Liver (tissue), 9 donors: ENCODE results near the gene GABBR2. TPM values are rescaled to one million over a fixed set of nuclear protein-coding genes. Genes with fewer than 3 reads are reported as not detected.

Experiments used
- DNase-seq: peaks from one replicate; pipeline ENCODE4 v3.0.0-alpha.2; 2017; ENCODE audit warnings: low spot score
- H3K27ac ChIP-seq, 2 donors: one replicate each; pipeline ENCODE4 v1.7.0; 2013; ENCODE audit warnings: inconsistent platforms in 2 of 2, low read length in 2 of 2, control low read depth in 1 of 2, low read depth in 1 of 2, mild to moderate bottlenecking in 1 of 2
- H3K27me3 ChIP-seq, 4 donors: one replicate each; pipeline versions ENCODE4 v1.6.1 to v1.7.0; 2013; ENCODE audit warnings: low read length in 3 of 4, inconsistent platforms in 1 of 4, mild to moderate bottlenecking in 1 of 4, moderate library complexity in 1 of 4; ENCODE audit not compliant: control insufficient read depth in 4 of 4, insufficient read depth in 4 of 4
- H3K36me3 ChIP-seq, 4 donors: one replicate each; pipeline versions ENCODE4 v1.6.1 to v1.7.0; 2013; ENCODE audit warnings: low read length in 3 of 4, mild to moderate bottlenecking in 3 of 4, low read depth in 1 of 4, moderate library complexity in 1 of 4; ENCODE audit not compliant: control insufficient read depth in 4 of 4, insufficient read depth in 3 of 4
- H3K4me1 ChIP-seq, 4 donors: one replicate each; pipeline versions ENCODE4 v1.6.1 to v1.7.0; 2013; ENCODE audit warnings: low read length in 3 of 4, mild to moderate bottlenecking in 3 of 4, moderate library complexity in 1 of 4; ENCODE audit not compliant: control insufficient read depth in 4 of 4, insufficient read depth in 4 of 4
- H3K4me3 ChIP-seq, 3 donors: one replicate each; pipeline versions ENCODE4 v1.6.1 to v1.7.0; 2013; ENCODE audit warnings: low read length in 3 of 3, control low read depth in 1 of 3, low read depth in 1 of 3, mild to moderate bottlenecking in 1 of 3
- H3K9ac ChIP-seq, 2 donors: one replicate each; pipeline ENCODE4 v1.7.0; 2013; ENCODE audit warnings: low read length in 2 of 2, mild to moderate bottlenecking in 2 of 2, moderate library complexity in 2 of 2, control low read depth in 1 of 2, low read depth in 1 of 2
- H3K9me3 ChIP-seq, 4 donors: one replicate each; pipeline versions ENCODE4 v1.6.1 to v1.7.0; 2013; ENCODE audit warnings: low read length in 3 of 4; ENCODE audit not compliant: control insufficient read depth in 4 of 4
- ATF3 ChIP-seq: IDR thresholded peaks from 2 replicates; pipeline ENCODE4 v1.6.1; 2016; ENCODE audit warnings: antibody characterized with exemption
- EGR1 ChIP-seq, 2 donors: IDR thresholded peaks; 2 replicates each; pipeline ENCODE4 v1.6.1; 2016 to 2018; ENCODE audit warnings: antibody characterized with exemption in 2 of 2, low read depth in 2 of 2
- FOXA1 ChIP-seq: IDR thresholded peaks from 2 replicates; pipeline ENCODE4 v1.6.1; 2016; ENCODE audit warnings: antibody characterized with exemption
- FOXA2 ChIP-seq: IDR thresholded peaks from 2 replicates; pipeline ENCODE4 v1.6.1; 2016; ENCODE audit warnings: antibody characterized with exemption
- GABPA ChIP-seq, 2 donors: IDR thresholded peaks in 1 of 2; conservative IDR thresholded peaks in 1 of 2; 2 replicates each; pipeline ENCODE4 v1.6.1; 2016; ENCODE audit warnings: antibody characterized with exemption in 2 of 2, mild to moderate bottlenecking in 1 of 2, moderate library complexity in 1 of 2
- HNF4G ChIP-seq: IDR thresholded peaks from 2 replicates; pipeline ENCODE4 v1.6.1; 2016; ENCODE audit warnings: antibody characterized with exemption
- JUND ChIP-seq, 2 donors: IDR thresholded peaks; 2 replicates each; pipeline ENCODE4 v1.6.1; 2016; ENCODE audit warnings: antibody characterized with exemption in 2 of 2
- RAD21 ChIP-seq, 2 donors: IDR thresholded peaks; 2 replicates each; pipeline ENCODE4 v1.6.1; 2016; ENCODE audit warnings: antibody characterized with exemption in 2 of 2, mild to moderate bottlenecking in 2 of 2
- RXRA ChIP-seq, 2 donors: IDR thresholded peaks; 2 replicates each; pipeline ENCODE4 v1.6.1; 2017 to 2018; ENCODE audit warnings: antibody characterized with exemption in 2 of 2, mild to moderate bottlenecking in 1 of 2
- YY1 ChIP-seq: IDR thresholded peaks from 2 replicates; pipeline ENCODE4 v1.6.1; 2016; ENCODE audit warnings: antibody characterized with exemption, mild to moderate bottlenecking
- WGBS: extraction: QIAGEN DNeasy Blood & Tissue Kit; methylation state at CpG from one replicate; pipeline ENCODE4 v1.1.7; 2013; 5-methylcytosine and 5-hydroxymethylcytosine counted together
- polyA plus RNA-seq, 2 donors: library from polyadenylated mRNA; stranded (reverse) in 1 of 2; unstranded in 1 of 2; fragments of 200-250 nt in 1 of 2; fragments of >200 nt in 1 of 2; fragmentation: Nextera tagmentation in 1 of 2; extraction: Ambion mirVana in 1 of 2; gene quantifications; one replicate each; pipeline versions ENCODE4 v1.2.1 to v1.2.3, GENCODE V29; 2013 to 2015
- total RNA-seq, 2 donors: library from RNA; depleted of rRNA; stranded (reverse); fragments of >200 nt; gene quantifications; one replicate each; pipeline ENCODE4 v1.2.3, GENCODE V29; 2014
- TF ChIP-seq, protein P1 (sequence below): IDR thresholded peaks from 2 replicates; pipeline ENCODE4 v1.6.1; 2016; ENCODE audit warnings: antibody characterized with exemption, mild to moderate bottlenecking
- TF ChIP-seq, protein P2 (sequence below): IDR thresholded peaks from 2 replicates; pipeline ENCODE4 v1.6.1; 2016; ENCODE audit warnings: antibody characterized with exemption
- TF ChIP-seq, protein P3 (sequence below): IDR thresholded peaks from 2 replicates; pipeline ENCODE4 v1.6.1; 2016; ENCODE audit warnings: antibody characterized with exemption
- TF ChIP-seq, protein P4 (sequence below): fragments of 150-350 bp; IDR thresholded peaks from 2 replicates; pipeline ENCODE4 v1.5.1; 2017; ENCODE audit warnings: improper control_type of control experiment, low read depth, low read length; ENCODE audit not compliant: missing input control
- donor health status: healthy.
- donor health status: healthy.
- donor health status: healthy.
- donor health status: healthy.
- donor health status: healthy.

Gene GABBR2
- total and polyA plus RNA-seq, 4 donors = 0.03 to 0.23 (median 0.08) TPM; not detected in 1

DNA sequence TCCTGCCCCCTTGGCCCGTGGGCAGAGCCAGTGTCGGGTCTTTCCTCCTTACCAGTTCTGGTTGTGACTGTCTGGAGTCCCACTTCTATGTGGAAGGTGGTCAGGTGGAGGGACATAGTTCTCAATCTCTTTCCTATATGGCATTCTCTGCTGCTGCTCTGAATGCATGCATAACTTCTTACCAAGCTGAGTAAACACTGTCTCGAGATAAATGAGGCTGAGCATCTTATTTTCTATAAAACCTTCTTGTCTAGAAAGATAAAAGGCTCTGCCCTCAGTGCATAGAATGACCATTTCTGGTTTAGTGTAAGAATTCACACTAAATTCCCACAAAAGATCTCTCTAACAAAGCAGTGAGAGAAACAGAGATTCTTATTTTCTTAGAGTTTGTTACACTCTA lies 347.1 kb downstream of the GABBR2 start:
- 68% methylated on average over 3 of the region's 3 CpGs for WGBS
- peaks cover 0 to 10% (median 0%) of the 10 kb centered on the region in 4 donors for H3K27me3 ChIP-seq

More for the DNA sequence above, 347.1 kb downstream of the GABBR2 start:
- Histone ChIP-seq H3K36me3 (no peaks in the 10 kb centered on the region), H3K27ac (no peak overlapping the region), H3K9me3 (peaks cover 4 to 9% (median 5%) of the 10 kb centered on the region in 4 donors), H3K4me3 (no peak overlapping the region), H3K9ac (no peak overlapping the region), H3K4me1 (no peaks in the 10 kb centered on the region)
- TF ChIP-seq JUND (IDR thresholded peaks at IDR 0.05) (no peak), FOXA2 (no peak), RXRA (IDR thresholded peaks at IDR 0.05) (no peak), HNF4G (no peak), RAD21 (IDR thresholded peaks at IDR 0.05) (no peak), YY1 (no peak), GABPA (IDR thresholded peaks at IDR 0.05 in 1 of 2, conservative IDR thresholded peaks at IDR 0.05 in 1 of 2) (no peak), ATF3 (no peak), EGR1 (IDR thresholded peaks at IDR 0.05; ENCODE audit: low read depth in 2 of 2) (no peak), FOXA1 (no peak)
- TF ChIP-seq, protein P1, sequence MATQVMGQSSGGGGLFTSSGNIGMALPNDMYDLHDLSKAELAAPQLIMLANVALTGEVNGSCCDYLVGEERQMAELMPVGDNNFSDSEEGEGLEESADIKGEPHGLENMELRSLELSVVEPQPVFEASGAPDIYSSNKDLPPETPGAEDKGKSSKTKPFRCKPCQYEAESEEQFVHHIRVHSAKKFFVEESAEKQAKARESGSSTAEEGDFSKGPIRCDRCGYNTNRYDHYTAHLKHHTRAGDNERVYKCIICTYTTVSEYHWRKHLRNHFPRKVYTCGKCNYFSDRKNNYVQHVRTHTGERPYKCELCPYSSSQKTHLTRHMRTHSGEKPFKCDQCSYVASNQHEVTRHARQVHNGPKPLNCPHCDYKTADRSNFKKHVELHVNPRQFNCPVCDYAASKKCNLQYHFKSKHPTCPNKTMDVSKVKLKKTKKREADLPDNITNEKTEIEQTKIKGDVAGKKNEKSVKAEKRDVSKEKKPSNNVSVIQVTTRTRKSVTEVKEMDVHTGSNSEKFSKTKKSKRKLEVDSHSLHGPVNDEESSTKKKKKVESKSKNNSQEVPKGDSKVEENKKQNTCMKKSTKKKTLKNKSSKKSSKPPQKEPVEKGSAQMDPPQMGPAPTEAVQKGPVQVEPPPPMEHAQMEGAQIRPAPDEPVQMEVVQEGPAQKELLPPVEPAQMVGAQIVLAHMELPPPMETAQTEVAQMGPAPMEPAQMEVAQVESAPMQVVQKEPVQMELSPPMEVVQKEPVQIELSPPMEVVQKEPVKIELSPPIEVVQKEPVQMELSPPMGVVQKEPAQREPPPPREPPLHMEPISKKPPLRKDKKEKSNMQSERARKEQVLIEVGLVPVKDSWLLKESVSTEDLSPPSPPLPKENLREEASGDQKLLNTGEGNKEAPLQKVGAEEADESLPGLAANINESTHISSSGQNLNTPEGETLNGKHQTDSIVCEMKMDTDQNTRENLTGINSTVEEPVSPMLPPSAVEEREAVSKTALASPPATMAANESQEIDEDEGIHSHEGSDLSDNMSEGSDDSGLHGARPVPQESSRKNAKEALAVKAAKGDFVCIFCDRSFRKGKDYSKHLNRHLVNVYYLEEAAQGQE = no peak
- TF ChIP-seq, protein P2, sequence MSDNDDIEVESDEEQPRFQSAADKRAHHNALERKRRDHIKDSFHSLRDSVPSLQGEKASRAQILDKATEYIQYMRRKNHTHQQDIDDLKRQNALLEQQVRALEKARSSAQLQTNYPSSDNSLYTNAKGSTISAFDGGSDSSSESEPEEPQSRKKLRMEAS = no peak
- TF ChIP-seq, protein P3, sequence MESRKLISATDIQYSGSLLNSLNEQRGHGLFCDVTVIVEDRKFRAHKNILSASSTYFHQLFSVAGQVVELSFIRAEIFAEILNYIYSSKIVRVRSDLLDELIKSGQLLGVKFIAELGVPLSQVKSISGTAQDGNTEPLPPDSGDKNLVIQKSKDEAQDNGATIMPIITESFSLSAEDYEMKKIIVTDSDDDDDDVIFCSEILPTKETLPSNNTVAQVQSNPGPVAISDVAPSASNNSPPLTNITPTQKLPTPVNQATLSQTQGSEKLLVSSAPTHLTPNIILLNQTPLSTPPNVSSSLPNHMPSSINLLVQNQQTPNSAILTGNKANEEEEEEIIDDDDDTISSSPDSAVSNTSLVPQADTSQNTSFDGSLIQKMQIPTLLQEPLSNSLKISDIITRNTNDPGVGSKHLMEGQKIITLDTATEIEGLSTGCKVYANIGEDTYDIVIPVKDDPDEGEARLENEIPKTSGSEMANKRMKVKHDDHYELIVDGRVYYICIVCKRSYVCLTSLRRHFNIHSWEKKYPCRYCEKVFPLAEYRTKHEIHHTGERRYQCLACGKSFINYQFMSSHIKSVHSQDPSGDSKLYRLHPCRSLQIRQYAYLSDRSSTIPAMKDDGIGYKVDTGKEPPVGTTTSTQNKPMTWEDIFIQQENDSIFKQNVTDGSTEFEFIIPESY = no peak
- TF ChIP-seq, protein P4, sequence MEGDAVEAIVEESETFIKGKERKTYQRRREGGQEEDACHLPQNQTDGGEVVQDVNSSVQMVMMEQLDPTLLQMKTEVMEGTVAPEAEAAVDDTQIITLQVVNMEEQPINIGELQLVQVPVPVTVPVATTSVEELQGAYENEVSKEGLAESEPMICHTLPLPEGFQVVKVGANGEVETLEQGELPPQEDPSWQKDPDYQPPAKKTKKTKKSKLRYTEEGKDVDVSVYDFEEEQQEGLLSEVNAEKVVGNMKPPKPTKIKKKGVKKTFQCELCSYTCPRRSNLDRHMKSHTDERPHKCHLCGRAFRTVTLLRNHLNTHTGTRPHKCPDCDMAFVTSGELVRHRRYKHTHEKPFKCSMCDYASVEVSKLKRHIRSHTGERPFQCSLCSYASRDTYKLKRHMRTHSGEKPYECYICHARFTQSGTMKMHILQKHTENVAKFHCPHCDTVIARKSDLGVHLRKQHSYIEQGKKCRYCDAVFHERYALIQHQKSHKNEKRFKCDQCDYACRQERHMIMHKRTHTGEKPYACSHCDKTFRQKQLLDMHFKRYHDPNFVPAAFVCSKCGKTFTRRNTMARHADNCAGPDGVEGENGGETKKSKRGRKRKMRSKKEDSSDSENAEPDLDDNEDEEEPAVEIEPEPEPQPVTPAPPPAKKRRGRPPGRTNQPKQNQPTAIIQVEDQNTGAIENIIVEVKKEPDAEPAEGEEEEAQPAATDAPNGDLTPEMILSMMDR = no peak
- DNase-seq = no peak
